OCI-LY7 (cell line): Measurements from ENCODE around the gene ZNF827.

ENCODE experiments used
- EZH2phosphoT487 ChIP-seq: fragments of 200-600 bp; sonication (generic); IDR thresholded peaks from 2 replicates; pipeline ENCODE4 v1.6.1; 2018; ENCODE audit warnings: low read depth, borderline replicate concordance, mild to moderate bottlenecking, mixed run types, antibody characterized with exemption, low read length, moderate library complexity, mixed read lengths
- TF ChIP-seq, protein P1 (sequence below): fragments of 200-600 bp; sonication (generic); conservative IDR thresholded peaks from 2 replicates; pipeline ENCODE4 v1.5.1; 2014; ENCODE audit warnings: mild to moderate bottlenecking, antibody characterized with exemption, low read length, moderate library complexity, mixed read lengths

DNA sequence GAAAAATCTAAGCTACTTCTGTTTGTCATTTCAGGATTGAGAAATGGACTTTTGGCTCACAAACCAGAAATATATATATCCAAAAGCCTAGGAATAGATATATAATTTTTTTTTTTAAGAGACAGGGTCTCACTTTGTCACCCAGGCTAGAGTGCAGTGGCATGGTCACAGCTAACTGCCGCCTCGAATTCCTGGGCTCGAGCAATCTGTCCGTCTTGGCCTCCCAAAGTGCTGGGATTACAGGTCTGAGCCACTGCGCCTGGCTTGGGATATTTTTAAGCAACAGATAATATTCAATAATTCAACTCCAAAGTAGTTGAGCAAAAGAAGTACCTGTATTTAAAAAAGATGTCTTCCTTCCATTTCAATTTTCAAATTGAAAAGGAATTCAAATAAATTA, 146.2 kb downstream of the ZNF827 start:
- TF ChIP-seq, protein P1, sequence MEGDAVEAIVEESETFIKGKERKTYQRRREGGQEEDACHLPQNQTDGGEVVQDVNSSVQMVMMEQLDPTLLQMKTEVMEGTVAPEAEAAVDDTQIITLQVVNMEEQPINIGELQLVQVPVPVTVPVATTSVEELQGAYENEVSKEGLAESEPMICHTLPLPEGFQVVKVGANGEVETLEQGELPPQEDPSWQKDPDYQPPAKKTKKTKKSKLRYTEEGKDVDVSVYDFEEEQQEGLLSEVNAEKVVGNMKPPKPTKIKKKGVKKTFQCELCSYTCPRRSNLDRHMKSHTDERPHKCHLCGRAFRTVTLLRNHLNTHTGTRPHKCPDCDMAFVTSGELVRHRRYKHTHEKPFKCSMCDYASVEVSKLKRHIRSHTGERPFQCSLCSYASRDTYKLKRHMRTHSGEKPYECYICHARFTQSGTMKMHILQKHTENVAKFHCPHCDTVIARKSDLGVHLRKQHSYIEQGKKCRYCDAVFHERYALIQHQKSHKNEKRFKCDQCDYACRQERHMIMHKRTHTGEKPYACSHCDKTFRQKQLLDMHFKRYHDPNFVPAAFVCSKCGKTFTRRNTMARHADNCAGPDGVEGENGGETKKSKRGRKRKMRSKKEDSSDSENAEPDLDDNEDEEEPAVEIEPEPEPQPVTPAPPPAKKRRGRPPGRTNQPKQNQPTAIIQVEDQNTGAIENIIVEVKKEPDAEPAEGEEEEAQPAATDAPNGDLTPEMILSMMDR, result no peak
- no peak for TF ChIP-seq EZH2phosphoT487
